Mucosa of stomach (tissue), 1 donor: ENCODE results near the gene GPR183.

Source experiments
- H3K27me3 ChIP-seq: one replicate; pipeline ENCODE4 v1.7.0; 2013; ENCODE audit warnings: mild to moderate bottlenecking, low read length; ENCODE audit not compliant: control insufficient read depth, insufficient read depth
- H3K36me3 ChIP-seq: one replicate; pipeline ENCODE4 v1.7.0; 2013; ENCODE audit warnings: low read length; ENCODE audit not compliant: control insufficient read depth, insufficient read depth
- H3K4me1 ChIP-seq: one replicate; pipeline ENCODE4 v1.7.0; 2013; ENCODE audit warnings: mild to moderate bottlenecking, low read length; ENCODE audit not compliant: control insufficient read depth, insufficient read depth
- H3K4me3 ChIP-seq: one replicate; pipeline ENCODE4 v1.7.0; 2013; ENCODE audit warnings: low read length
- H3K9ac ChIP-seq: one replicate; pipeline ENCODE4 v1.7.0; 2013; ENCODE audit warnings: mild to moderate bottlenecking, low read length, moderate library complexity
- H3K9me3 ChIP-seq: one replicate; pipeline ENCODE4 v1.7.0; 2013; ENCODE audit warnings: mild to moderate bottlenecking, low read length, moderate library complexity; ENCODE audit not compliant: control insufficient read depth
- donor health status: Pancreatic carcinoma.

The GPR183 gene

GRCh38 chr13:99347335-99347878 lies 40.2 kb upstream of the GPR183 start:
- no peak overlapping the region for H3K9ac ChIP-seq
- H3K4me3 ChIP-seq = no peak overlapping the region
- H3K4me1 ChIP-seq = no peaks in the 10 kb centered on the region
- no peaks in the 10 kb centered on the region for H3K9me3 ChIP-seq
- no peaks in the 10 kb centered on the region for H3K27me3 ChIP-seq
- H3K36me3 ChIP-seq = peaks cover 5% of the 10 kb centered on the region

GRCh38 chr13:99346335-99347042 lies 39.3 kb upstream of the GPR183 start:
- H3K27me3 ChIP-seq = no peaks in the 10 kb centered on the region
- no peak overlapping the region for H3K9ac ChIP-seq
- H3K4me1 ChIP-seq = no peaks in the 10 kb centered on the region
- H3K36me3 ChIP-seq = peaks cover 9% of the 10 kb centered on the region
- H3K9me3 ChIP-seq = no peaks in the 10 kb centered on the region
- H3K4me3 ChIP-seq = no peak overlapping the region

DNA sequence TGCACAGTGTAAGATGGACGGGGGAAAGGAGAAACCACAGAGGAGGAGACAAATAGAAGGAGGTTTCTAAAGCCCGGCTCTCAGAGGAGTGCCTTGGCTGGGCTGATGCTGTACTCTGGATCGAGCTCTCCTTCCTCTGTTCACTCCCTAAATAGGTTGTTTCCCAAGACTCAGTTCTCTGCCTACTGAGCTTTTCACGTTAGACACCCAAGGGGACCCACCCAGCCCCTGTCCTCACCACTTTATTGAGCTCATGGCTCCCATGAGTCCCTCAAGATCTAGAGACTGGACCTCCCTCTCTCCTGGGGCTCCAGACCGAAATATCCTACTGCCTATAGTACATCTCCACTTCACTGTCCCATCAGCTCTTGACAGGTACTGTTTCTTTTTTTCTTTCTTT lies 38.1 kb upstream of the GPR183 start:
- Histone ChIP-seq H3K4me3 (no peak overlapping the region), H3K27me3 (no peaks in the 10 kb centered on the region), H3K9ac (no peak overlapping the region), H3K4me1 (no peaks in the 10 kb centered on the region), H3K36me3 (peaks cover 9% of the 10 kb centered on the region), H3K9me3 (no peaks in the 10 kb centered on the region)

DNA sequence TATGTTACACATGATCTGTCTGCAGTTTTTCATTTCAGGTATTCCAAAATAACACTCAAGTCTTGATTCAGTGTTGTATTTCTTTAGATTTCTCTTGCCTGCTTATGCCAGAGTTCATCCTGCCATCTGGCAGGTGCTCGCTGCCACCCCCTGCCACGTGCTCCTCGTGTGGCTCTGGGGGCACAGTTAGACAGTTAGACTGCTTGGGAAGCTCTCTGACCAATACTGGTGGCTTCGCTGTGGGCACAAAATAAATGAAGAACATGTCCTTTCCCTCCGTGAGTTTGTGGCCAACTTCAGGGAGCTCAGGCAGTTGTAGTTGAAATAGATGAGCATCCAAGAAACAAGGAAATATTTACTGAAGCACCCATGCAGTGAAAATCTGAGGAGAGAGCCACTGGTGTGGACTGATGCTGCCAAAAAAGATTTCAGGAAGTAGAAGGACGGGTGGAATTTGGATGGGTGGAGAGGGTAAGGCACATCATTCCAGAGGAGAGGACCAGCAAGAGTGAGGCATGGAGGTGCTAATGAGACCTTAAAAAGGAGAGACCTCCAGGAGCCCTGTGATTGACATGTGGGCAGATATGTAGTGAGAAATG lies 37.5 kb upstream of the GPR183 start:
- Histone ChIP-seq H3K4me1 (no peaks in the 10 kb centered on the region), H3K36me3 (peaks cover 9% of the 10 kb centered on the region), H3K27me3 (no peaks in the 10 kb centered on the region), H3K9me3 (no peaks in the 10 kb centered on the region), H3K9ac (no peak overlapping the region), H3K4me3 (no peak overlapping the region)

DNA sequence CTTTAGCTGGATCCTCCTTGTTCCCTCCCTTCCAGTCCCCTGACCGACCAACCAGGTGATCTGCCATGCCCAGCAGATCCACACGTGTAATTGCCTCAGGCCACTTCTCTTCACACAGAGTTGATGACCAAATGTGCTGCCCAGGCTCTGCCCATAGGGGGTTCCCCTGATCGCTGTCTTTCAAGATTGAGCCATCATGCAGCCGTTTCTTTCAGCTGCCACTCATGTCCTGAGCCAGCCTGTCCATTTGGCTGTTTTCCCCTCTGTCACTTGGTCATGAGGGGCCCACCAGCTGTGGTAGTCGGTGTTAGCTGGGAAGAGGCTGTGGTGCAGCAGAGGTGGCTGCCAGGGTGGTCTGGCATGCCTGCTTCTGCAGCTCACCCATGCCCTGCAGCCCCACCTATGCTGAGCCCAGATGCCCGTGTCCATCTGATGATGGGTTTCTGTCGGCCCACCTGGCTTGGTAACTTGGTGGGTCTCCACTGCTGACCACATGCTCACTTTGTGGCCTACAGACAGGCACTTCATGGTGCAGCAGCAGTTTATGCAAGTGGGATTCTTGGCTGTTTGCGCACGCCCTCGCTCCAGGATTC lies 35.6 kb upstream of the GPR183 start:
- Histone ChIP-seq H3K9ac (no peak overlapping the region), H3K36me3 (peaks cover 9% of the 10 kb centered on the region)

GRCh38 chr13:99341969-99342722 lies 34.9 kb upstream of the GPR183 start:
- Histone ChIP-seq H3K9ac (no peak overlapping the region), H3K4me1 (no peaks in the 10 kb centered on the region), H3K27me3 (no peaks in the 10 kb centered on the region), H3K36me3 (peaks cover 9% of the 10 kb centered on the region), H3K4me3 (no peak overlapping the region), H3K9me3 (no peaks in the 10 kb centered on the region)

More for the DNA sequence above, 35.6 kb upstream of the GPR183 start:
- no peak overlapping the region for H3K4me3 ChIP-seq
- no peaks in the 10 kb centered on the region for H3K4me1 ChIP-seq
- H3K9me3 ChIP-seq = no peaks in the 10 kb centered on the region
- no peaks in the 10 kb centered on the region for H3K27me3 ChIP-seq

DNA sequence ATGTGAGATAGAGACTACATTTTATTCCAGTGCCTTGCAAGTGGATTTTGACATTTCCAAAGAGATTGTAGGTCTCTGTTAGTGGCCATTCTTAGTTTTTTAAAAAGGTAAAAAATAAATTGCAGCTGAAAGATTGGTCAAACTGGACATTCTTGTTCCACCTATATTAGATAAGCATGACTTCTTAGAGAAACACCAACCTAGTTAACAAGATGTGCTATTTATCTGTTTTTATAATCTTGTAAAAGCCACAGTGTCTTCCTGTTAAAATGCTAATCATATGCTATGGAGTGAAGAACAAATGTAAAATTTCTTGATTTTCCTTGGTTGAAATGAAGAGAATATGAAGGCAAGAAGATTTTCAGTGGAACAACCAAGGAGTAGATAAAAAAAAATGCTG lies 33.4 kb upstream of the GPR183 start:
- Histone ChIP-seq H3K9ac (no peak overlapping the region), H3K4me3 (no peak overlapping the region), H3K9me3 (no peaks in the 10 kb centered on the region), H3K4me1 (no peaks in the 10 kb centered on the region), H3K36me3 (peaks cover 9% of the 10 kb centered on the region), H3K27me3 (no peaks in the 10 kb centered on the region)

- H3K27me3 ChIP-seq = no peaks in the 10 kb centered on the region
- no peaks in the 10 kb centered on the region for H3K9me3 ChIP-seq
- no peak overlapping the region for H3K4me3 ChIP-seq
- H3K9ac ChIP-seq = no peak overlapping the region
- no peaks in the 10 kb centered on the region for H3K4me1 ChIP-seq
- H3K36me3 ChIP-seq = peaks cover 9% of the 10 kb centered on the region
Observed at GRCh38 chr13:99339736-99340397, 32.7 kb upstream of the GPR183 start.

GRCh38 chr13:99339230-99339721 lies 32.1 kb upstream of the GPR183 start:
- Histone ChIP-seq H3K9ac (no peak overlapping the region), H3K36me3 (peaks cover 9% of the 10 kb centered on the region), H3K9me3 (no peaks in the 10 kb centered on the region), H3K4me1 (no peaks in the 10 kb centered on the region), H3K4me3 (no peak overlapping the region), H3K27me3 (no peaks in the 10 kb centered on the region)

DNA sequence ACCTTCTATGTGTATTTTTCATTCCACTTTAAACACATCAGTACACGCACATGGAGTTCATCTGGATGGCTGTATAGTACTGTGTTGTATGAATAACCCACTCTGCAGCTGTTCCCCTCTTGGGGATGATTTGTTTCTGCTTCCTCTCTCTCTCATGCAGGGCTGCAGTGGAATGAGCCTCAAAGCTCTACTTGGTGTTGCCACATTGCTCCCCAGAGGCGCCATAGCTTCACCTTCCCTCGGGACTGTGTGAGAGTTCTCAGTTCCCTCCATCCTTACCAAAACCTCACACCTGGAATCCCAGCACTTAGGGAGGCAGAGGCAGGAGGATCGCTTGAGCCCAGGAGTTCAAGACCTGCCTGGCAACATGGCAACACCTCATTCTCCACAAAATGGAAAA lies 28.4 kb upstream of the GPR183 start:
- H3K36me3 ChIP-seq = no peaks in the 10 kb centered on the region
- H3K27me3 ChIP-seq = no peaks in the 10 kb centered on the region
- no peaks in the 10 kb centered on the region for H3K9me3 ChIP-seq
- no peaks in the 10 kb centered on the region for H3K4me1 ChIP-seq
- no peak overlapping the region for H3K4me3 ChIP-seq
- H3K9ac ChIP-seq = no peak overlapping the region

- Histone ChIP-seq H3K36me3 (no peaks in the 10 kb centered on the region), H3K9ac (no peak overlapping the region), H3K27me3 (no peaks in the 10 kb centered on the region), H3K4me3 (no peak overlapping the region), H3K4me1 (no peaks in the 10 kb centered on the region), H3K9me3 (no peaks in the 10 kb centered on the region)
Observed at GRCh38 chr13:99335087-99335486, 27.9 kb upstream of the GPR183 start.
